NCI-H1436 treated with DMSO at 0.1 percent for 48 hours (cell line): ENCODE measurements around the gene GUCY1A1.

Source experiments
- DNase-seq: peaks from one replicate; lab custom pipeline; 2025; lab: John Stamatoyannopoulos, UW

The GUCY1A1 gene

DNA sequence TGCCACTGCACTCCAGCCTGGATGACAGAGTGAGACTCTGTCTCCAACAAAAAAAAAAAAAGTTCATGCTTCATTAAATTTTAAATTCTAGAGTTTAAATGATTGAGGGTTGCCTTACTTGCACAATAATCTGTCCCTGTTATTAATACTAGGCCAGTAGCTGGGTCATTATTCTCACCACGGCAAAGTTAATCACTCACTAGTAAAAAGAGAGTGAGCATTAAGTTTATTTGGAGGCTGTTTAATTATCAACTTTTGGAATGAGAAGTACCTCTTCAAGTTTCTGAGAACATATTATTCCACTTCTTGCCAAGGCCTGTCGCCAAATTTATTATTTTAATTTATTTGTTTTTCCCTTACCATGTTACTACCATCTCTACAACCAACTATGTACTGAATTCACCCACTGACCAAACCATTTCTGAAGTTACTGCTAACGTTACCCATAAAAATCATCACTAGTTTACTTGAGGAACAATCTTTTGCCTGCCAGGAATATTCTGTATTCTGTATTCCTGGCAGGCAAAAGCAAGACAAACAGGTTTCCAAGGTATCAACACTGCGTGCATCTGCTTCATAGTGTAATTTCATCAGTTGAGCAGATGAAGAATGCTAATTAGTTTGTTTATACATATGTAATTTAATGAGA, 26.5 kb downstream of the GUCY1A1 start:
- DNase-seq = no peak

DNA sequence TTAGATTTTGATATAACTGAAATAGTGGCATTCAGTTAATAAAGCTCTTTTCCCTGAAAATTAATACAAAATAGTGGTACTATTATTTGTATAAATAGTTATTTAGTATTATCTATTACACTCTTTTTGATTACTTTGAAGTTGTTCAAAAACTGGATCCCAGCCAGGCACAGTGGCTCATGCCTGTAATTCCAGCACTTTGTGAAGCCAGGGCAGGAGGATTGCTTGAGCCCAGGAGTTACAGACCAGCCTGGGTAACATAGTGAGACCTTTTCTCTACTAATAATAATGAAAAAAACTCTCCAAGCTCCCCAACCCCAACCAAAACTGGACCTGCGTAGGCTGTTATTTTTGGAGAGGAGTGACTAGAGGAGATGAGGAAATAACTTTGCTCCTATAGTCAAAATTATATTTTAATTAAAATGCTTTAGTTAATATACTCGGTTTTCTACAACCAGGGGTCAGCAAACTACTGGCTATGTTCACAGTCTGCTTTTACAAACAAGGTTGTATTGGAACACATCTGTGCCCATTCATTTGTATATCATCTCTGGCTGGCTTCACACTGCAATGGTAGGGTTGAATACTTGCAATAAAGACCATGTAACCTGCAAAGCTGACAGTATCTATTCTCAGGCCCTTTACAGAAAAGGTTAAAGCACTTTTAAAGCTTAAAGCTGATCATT, 27.6 kb downstream of the GUCY1A1 start:
- no peak for DNase-seq

DNA sequence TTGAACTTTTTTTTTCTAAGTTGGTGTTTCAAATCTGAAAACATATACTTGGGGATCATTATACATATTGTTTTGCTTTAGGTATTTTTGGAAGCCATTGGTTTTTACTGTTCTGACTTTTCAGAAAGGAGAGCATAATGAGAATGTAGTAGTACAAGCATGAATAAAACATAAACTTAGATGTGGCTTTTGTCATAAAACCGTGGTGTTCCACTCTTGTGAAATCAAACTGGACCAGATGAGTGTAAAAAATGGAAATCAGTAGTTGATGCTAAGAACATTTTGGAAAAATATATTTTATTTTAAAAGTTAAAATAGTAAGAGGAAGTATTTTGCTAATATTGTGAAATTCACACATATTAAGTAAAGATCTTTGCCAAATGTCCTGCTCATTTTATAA, 29.6 kb downstream of the GUCY1A1 start:
- no peak for DNase-seq

DNA sequence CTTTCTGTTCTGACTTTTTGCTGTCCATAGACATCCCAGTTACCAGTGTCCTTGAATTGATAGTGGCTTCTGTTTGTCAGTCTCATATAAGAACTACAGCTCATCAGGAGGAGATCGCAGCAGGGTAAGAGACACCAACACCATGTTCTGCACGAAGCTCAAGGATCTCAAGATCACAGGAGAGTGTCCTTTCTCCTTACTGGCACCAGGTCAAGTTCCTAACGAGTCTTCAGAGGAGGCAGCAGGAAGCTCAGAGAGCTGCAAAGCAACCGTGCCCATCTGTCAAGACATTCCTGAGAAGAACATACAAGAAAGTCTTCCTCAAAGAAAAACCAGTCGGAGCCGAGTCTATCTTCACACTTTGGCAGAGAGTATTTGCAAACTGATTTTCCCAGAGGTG, 30.1 kb downstream of the GUCY1A1 start:
- no peak for DNase-seq

DNA sequence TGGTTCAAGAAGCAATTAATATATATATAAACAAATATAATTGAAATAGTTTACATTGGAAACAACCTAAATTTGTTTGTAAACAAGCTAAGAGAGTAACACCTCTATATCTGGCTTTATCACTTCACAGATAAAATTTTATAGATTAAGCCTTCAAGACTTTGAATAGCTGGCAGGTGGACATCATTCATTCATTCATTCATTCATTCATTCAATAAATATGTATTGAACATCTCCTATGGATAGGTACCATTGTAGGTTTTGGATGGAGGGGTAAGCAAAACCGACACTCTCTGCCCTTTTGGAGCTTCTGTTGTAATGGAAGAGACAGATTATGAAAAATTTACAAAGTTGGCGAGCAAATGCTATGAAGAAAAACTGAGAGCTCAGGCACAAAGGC, 35.2 kb downstream of the GUCY1A1 start:
- no peak for DNase-seq

DNA sequence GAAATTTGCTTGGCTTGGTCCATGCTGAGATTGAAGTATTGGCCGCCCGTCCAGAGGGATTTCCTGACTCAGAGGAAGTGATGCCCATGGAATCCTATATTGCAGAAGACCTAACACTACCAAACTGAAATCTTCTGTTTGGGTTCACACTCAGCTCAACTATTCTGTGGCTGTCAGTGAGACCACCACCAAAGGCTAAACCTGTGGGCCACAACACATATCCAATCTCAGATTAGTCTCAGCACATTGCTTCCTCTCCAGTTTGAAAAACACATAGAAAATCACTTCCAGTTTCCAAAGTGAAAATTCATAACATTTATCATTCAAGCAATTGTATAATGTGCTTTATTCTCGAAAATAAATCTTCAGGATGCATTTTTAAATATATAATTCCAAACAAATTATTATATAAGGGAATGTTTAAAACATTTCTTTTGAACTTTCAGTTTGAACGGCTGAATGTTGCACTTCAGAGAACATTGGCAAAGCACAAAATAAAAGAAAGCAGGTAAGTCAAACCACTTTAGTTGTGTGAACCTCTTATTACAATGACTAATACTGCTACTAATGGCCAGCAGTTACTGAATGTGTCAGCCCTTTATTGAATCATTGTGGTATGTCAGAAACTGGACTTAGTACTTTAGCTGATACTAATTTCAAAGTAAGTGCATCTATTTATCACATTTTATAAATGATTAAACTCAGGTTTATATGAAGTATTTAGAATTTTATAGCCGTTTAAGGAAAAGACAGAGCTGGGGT, 37.0 kb downstream of the GUCY1A1 start:
- DNase-seq = no peak

DNA sequence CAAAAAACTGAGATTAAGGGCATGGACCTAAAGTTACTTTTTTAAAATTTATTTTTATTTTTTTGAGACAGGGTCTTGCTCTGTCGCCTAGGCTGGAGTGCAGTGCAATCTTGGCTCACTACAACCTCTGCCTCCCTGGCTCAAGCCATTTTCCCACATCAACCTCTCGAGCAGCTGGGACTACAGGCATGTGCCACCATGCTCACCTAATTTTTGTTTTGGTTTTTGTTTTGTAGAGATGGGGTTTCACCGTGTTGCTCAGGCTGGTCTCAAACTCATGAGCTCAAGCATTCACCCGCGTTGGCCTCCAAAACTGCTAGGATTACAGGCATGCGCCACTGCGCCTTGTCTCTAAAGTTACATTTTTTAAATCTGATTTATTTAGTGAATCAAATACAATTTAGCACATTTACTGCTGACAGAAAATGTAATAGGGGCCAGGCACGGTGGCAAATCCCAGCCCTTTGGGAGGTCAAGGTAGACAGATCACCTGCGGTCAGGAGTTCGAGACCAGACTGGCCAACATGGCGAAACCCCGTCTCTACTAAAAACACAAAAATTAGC, 38.3 kb downstream of the GUCY1A1 start:
- DNase-seq = no peak

DNA sequence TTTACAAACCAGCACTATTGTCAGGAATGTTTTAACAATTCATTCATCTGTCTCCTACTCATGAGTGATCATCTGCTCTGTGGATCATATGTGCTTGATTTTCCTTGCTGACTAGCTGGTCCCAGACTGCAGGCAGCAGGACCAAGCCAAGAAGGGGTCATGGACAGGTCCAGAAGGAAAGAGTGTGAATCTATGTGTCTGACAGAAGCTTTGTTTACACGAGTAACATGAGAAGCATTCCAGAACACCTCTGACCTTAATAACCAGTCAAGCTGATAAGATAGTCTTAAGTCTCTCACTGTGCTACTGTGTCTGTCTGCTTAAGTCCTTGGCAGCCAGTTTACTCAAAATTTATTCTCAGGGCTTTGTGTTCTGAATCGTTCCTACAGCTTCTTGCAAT, 39.0 kb downstream of the GUCY1A1 start:
- DNase-seq = no peak

DNA sequence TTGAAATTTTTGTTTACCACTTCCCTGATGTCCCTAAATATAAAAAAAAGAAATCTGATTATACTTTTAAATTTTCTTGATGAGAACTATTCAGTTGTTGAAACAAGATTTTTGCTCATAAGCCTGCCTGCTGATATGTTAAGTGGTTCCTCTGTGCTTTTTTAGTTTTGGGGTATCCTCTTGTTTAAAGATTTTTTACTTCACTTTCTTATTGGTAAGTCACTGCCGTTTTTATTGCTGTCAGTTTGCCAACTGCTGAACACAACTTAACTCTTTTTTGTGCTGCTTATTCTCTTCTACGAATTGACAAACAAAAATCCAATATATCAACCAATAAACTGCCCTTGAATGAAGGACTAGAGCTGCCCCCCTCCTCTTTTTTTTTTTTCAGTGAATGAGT, 39.5 kb downstream of the GUCY1A1 start:
- no peak for DNase-seq

DNA sequence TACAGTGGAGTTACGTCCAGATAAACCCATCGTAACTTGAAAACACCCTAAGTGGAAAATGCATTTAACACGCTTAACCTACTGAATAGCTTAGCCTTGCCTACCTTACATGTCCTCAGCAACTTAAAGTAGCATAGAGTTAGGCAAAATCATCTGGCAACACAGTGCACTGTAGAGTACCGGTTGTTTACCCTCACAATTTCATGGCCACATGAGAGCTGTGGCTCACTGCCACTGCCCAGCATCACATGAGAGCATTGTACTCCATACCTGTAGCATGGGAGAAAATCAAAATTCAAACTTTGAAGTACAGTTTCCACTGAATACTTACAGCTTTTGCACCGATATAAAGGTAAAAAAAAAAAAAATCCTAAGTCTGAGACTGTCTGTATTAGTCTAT, 40.6 kb downstream of the GUCY1A1 start:
- no peak for DNase-seq

DNA sequence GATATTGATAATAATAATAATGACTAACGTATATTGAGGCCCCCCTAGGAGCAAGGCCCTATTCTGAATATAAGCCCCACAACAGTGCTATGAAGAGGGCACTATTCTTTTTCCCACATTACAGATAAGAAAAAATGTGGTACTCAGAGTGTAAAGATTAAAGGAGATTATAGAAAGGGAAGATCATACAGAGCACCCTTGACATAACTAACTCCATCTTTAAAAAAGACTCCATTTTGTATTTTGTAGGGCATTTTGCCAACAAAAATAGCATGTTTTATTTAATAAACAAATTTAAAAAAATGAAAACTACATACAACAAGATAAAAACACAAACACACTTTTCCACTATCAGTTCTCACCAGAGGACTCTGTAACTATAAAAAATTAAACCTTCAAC, 42.1 kb downstream of the GUCY1A1 start:
- no peak for DNase-seq

DNA sequence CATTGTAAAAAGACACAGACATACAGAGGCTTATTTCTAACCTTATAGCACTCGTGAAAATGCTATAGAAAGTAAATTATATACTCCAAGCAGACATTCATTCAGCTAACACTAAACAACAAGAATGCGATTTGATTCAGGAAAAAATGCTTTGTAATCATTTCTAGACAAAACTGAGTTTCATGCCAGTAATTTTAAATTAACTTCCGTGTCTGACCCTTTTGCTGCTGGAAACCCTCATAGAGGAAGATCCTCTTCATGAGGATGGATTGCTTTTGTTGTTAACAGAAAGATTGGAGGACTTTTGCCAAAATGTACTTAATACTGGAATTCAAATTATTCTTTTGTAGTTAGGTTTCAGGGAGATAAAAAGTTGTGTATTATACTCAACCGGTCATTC, 43.3 kb downstream of the GUCY1A1 start:
- no peak for DNase-seq

DNA sequence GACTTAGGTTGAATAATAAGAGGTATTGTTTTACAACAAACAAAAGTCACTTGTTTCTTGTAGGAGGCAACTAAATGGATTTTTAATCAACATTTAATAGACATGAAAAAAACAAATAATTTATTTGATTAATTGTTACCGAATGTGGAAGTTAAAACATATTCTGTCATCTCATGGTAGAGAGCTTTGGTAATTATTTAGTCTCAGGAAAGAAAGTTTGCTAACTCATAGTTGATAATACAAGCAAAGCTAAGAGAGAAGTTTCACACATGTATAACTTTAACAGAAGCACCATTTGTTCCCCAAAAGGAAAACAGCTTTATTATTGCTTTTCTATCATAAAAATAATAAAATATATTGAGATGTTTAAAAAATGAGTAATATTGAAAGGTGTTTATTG, 44.9 kb downstream of the GUCY1A1 start:
- DNase-seq = no peak

DNA sequence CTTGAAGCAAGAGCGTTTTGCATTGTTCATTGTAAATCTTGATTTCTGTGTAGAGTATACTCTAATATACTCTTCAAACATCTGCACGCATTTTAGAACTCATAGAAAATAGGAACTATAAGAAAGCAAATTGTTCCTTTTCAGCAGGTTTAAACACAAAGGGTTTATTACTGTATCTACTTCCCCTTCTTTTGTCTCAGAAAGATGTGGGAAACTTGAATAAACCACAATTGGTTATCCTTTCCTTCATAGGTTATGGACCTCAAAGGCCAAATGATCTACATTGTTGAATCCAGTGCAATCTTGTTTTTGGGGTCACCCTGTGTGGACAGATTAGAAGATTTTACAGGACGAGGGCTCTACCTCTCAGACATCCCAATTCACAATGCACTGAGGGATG, 46.2 kb downstream of the GUCY1A1 start:
- no peak for DNase-seq

DNA sequence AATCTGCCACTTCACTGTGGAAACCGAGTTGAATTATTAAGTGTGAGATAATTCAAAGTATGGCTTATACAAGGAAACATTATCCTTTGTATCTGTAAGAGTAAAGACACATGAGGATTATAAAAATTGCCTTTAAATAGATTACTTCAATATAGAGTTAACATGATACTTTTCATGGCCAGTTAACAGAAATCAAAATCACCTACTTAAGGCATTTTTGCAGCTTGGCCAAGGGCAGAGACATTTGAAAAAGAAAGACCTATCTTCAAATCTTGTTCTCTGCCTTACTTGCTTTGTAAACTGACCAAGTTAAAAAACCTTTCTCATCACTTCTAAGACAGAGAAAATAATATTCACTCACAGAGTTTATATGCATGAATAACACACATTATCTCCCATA, 47.3 kb downstream of the GUCY1A1 start:
- no peak for DNase-seq

DNA sequence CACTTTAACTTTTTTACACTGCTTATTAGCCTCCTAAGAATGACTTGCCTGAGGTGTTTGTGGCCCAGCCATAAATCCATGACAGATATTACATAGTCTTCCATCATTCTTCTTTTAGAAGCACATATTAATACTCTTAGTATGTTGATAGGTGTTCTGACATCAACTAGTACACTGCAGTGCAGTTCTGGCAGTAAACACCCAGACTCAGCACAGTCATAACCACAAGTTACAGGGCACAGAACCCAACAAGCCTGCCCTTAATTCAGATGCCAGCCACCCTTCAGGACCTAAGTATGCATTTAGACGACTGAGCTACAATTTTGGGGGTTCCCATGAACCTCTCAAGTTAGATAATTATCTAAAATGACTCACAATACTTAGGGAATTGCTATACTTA, 55.7 kb downstream of the GUCY1A1 start:
- DNase-seq = no peak

DNA sequence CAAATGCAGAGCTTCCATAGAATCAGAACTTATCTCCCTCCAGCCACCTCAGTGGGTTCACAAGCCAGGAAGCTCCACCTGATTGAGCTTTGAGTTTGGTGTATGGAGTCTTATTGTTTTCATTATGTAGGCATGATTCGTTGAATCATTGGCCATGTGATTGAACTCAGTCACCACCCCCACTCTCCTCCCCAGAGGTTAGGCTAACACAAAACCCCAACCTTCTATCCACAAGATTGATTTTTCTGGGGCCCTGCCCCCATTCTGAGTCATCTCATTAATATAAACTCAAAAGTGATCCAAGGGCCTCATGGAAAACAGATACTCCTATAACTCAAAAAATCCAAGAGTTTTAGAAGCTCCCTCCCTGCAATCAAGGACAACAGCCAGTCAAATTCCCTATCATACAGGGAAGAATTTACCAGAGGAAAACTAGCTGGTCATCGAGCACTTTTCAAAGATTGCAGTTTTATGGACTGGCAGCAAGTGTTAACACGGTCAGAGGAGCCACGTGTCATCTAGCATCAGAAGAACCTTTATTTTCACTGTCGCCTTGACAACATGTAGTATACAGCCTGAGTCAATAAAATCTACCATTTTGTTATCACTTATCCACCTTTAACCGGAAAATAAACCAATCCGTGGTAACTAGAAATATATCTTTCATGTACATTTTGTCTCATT, 56.3 kb downstream of the GUCY1A1 start:
- no peak for DNase-seq

DNA sequence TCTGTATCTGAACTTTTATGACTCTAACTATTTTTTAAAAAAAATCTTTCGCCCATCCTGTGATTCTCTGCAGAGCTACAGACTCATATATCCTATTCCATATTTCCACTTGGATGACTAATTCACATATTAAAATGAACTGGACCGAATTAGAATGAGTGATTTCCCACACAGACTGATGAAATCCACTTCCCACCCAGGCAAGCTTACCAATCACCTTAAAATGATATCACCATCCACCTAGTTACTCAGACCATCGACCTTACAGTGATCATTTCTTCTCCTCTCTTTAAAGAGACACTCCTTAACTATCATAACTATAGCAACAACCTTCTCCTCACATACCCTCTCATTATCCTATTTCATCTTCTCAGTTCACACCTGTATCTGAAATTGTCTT, 58.1 kb downstream of the GUCY1A1 start:
- no peak for DNase-seq

DNA sequence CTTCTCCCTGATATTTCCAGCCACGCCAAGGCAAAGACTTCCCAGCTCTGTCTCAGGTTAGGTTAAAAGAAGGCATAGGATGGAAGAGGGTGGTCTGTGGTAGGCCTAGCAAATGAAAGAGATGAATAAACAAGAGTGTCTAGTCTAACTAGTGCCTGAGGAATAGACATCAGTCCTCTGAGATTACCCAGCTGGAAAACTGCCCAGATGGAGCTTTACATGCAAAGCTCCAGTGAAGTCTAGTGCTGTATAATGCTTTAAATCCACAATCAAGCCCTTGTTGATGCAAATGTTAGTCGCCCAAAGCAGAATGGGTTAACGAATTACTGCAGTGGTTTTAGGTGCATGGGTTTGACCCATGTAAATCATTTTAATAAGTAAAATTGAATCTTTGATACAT, 67.4 kb downstream of the GUCY1A1 start:
- no peak for DNase-seq

DNA sequence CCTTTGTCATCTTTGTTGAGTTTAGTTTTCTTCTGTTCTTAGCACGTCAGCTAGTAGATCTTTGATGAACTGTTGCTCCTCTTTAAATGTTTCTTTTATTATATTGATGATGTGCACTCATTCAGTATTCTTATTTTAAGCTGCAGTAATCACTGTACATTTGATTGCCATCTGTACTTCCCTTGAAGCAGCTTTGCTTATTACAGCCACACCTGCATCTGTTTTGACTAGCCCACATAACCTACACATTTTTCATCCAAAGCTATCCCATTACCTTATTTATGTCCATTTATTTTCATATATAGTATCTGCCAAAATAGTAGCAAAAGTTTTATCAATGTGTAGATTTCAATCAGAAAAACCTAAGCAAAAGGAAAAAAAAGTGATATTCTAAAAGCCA, 68.3 kb downstream of the GUCY1A1 start:
- DNase-seq = no peak

DNA sequence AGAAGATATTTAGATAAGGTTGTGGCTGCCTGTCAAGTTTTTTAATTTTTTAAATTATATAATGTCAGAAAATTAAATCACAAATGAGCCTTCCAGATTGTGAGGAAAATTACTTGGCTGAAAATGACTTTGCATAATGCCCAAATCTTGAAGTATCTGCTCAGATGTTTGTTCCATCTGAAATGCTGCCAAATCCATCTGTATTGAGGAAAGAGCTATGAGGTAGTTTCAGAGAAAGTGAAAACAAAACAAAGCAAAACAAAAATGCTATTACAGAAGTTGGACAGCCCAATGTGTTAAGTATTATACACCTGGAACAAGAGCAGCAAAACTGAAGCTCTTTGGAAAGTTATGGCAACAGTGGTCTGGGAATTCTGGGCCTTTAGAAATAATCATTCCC, 68.8 kb downstream of the GUCY1A1 start:
- DNase-seq = no peak

DNA sequence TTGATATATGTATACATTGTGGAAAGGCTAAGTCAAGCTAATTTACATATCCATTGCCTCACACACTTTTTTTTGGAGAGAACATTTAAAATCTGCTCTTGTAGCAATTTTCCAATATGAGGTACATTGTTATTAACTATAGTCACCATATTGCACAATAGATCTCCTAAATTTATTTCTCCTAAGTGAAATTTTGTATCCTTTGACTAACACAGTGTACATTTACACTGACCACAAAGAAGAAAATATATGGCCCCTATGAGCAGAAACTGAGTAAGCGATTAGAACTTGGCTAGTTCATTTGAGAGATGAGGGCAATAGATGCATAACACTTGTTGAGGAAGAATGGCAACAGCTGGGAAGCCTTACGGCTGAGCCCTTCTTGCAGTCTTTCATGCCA, 71.9 kb downstream of the GUCY1A1 start:
- no peak for DNase-seq

DNA sequence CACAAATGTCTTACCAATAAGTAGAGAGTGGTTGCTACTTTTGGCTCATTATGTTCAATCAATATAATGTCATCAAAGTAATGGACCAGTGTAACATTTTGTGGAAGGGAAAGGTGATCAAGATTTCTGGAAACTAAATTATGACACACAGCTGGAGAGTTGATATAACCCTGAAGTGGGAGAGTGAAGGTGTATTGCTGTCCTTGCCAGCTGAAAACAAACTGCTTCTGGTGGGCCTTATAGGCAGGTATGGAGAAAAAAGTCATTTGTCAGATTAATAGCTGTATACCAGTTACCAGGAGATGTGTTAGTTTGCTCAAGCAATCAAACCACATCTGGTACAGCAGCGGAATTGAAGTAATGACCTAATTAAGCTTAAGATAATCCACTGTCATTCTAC, 74.9 kb downstream of the GUCY1A1 start:
- DNase-seq = no peak
